ENCODE results near the gene NXPE4.
"Not testable (repeated sequence)": the region's sequence is repeated elsewhere in the genome, so short reads cannot be mapped to it uniquely, and the experiment has no call there.

DNA sequence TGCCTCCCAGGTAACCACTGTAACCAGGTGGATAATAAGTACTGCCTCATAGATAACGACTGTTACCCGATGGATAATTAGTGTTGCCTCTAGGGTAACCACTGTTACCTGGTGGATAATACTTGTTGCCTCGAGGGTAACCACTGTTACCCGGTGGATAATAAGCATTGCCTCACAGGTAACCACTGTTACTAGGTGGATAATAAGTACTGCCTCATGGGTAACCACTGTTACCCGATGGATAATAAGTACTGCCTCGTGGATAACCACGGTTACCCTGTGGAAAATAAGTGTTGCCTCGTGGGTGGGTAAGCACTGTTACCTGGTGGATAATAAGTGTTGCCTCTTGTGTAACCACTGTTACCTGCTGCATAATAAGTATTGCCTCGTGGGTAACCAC is 17.5 kb upstream of the NXPE4 start:
- TF ChIP-seq, protein P1, sequence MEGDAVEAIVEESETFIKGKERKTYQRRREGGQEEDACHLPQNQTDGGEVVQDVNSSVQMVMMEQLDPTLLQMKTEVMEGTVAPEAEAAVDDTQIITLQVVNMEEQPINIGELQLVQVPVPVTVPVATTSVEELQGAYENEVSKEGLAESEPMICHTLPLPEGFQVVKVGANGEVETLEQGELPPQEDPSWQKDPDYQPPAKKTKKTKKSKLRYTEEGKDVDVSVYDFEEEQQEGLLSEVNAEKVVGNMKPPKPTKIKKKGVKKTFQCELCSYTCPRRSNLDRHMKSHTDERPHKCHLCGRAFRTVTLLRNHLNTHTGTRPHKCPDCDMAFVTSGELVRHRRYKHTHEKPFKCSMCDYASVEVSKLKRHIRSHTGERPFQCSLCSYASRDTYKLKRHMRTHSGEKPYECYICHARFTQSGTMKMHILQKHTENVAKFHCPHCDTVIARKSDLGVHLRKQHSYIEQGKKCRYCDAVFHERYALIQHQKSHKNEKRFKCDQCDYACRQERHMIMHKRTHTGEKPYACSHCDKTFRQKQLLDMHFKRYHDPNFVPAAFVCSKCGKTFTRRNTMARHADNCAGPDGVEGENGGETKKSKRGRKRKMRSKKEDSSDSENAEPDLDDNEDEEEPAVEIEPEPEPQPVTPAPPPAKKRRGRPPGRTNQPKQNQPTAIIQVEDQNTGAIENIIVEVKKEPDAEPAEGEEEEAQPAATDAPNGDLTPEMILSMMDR (IDR thresholded peaks at IDR 0.05; ENCODE audit: insufficient read depth, low read length): not testable (repeated sequence)
- TF ChIP-seq POLR2AphosphoS5 (IDR thresholded peaks at IDR 0.05; ENCODE audit: low read depth); SPI1 (IDR thresholded peaks at IDR 0.05; ENCODE audit: borderline replicate concordance, low read depth); GABPA (IDR thresholded peaks at IDR 0.05; ENCODE audit: low read depth): not testable (repeated sequence)

All from HL-60 (cell line).